ENCODE data around the gene FMO4. TPM values are rescaled to one million over a fixed set of nuclear protein-coding genes. Genes with fewer than 3 reads are reported as not detected.
"Not testable (repeated sequence)": the region's sequence is repeated elsewhere in the genome, so short reads cannot be mapped to it uniquely, and the experiment has no call there.

Gene FMO4
- total RNA-seq, 1 experiment from 2014 or later = 5.8 TPM

DNA sequence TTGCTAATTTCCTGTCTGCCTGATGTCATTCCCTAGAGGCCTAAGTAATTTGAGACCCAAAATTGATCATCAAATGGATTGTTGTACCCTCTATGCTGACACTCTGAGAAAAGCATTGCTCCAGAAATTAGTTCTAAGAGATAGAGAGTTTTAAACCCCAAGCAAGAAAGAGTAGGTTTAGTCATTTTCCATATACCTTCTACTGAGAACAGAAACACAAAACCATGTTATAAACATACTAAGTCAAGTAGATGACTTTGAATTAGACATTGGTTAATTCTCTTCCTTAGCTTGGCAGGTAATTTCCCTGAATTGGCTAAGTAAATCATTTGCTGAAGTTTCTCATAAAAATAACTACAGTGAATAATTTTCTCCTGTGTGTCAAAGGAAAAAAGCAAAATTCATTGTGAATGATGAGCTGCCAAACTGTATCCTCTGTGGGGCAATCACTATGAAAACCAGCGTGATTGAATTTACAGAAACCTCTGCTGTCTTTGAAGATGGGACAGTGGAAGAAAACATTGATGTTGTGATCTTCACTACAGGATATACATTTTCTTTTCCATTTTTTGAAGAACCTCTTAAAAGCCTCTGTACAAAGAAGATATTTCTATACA, 20.1 kb downstream of the FMO4 start:
- DNase-seq (ENCODE audit: low spot score) = no peak

DNA sequence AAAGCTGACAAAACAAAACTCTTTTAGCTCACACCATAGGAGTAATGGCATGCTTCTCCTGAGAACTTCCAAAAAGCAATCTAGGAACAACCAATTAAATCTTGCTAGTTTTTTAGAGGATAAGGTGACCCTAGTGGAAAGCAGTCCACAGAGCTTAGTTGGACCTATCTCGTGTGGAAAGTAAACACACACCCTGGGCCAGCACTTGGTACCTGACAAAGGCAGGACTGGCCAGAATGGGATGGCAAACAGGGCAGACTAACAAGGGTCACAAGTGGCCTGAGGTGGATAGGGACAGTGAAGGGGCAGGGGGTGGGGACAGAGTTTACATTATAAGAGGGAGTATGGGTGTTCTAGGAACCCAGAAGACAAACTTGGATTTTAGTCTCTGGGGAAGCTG, 22.0 kb downstream of the FMO4 start:
- DNase-seq (ENCODE audit: low spot score) = no peak

DNA sequence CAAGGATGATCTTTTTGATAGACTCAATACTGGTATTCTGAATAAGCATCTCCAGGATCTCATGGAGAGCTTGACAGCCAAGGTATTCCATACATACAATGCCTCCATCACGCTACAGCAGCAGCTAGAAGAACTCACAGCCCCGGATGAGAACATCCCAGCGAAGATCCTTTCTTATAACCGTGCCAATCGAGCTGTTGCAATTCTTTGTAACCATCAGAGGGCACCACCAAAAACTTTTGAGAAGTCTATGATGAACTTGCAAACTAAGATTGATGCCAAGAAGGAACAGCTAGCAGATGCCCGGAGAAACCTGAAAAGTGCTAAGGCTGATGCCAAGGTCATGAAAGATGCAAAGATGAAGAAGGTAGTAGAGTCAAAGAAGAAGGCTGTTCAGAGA, 25.4 kb downstream of the FMO4 start:
- not testable (repeated sequence) for DNase-seq (ENCODE audit: low spot score)

DNA sequence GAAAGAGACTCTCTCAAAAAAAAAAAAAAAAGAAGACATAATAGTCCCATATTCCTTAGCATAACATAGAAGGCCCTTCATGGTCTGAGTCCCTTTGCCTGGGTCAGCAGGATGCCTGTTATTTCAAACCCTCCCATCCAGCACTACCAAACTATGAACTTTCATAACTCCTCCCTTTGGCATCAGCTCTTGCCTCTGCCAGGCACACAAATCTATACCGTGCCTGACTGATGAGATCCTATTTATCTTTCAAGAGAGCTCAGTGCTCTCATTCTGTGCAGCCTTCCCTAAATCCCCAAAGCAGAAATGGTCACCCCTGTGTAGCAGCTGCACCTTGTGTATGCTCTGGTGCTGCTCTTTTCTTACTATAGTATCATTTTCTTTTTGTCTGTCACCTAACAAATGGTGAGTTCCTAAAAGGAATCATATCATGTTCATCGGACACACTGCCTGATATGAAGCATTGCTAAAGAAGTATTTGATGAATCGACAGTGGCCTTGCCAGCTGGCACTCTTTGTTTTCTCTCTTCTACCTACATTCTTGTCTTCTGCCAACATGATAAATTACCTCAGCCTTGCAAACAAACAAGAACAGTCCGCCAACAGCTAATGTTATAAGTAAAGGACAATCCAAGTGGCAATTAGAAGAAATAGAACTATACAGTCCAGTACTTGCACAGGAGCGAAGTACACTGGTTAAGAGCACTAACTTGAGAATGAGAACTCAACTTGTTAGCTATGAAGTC, 29.9 kb downstream of the FMO4 start:
- DNase-seq (ENCODE audit: low spot score) = no peak

DNA sequence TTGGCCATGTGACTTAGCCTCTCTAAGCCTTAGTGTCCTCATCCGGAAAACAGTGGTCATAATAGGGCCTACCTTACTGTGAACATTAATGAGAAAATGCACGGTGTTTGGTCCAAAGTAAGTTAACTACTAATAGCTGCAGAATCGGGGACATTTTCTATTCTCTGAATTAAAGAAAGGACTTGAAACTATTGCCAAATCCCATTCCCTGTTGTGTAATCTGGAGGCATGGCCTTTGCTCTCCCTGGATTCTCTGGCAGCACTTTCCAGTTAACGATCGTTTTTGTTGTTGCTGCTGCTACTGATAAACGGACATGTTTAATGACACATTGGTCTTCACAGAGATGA, 30.5 kb downstream of the FMO4 start:
- no peak for DNase-seq (ENCODE audit: low spot score)

DNA sequence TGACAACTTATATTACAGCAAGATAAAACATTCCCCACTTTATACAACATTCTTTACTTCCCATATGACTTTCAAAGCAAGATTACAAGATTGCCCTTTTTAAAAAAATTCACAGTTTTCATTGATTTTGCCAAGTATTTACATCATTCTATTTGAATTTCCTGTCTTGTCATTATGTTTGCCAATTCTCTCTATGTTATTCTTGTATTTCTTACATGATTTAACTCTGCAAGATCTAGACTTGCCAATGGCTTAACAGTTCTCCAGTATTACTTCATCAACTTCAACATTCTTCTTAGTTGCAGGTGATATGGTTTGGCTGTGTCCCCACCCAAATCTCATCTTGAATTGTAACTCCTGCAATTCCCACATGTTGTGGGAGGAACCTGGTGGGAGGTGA, 31.6 kb downstream of the FMO4 start:
- no peak for DNase-seq (ENCODE audit: low spot score)

DNA sequence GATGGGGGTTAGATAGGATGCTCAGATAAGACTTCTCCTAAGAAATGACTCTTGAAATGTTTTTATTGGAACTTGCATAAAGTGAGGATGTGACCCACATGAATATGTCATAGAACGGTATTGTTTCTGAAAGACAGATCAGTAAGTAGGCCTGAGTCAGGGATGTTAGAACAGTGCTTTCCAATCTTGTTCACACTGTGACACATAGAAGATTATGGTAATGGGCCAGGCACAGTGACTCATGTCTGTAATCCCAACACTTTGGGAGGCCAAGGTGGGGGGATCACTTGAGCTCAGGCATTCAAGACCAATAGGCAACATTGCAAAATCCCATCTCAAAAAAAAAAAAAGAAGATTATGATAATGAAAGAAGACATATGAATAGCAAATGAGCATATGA, 32.9 kb downstream of the FMO4 start:
- no peak for DNase-seq (ENCODE audit: low spot score)

DNA sequence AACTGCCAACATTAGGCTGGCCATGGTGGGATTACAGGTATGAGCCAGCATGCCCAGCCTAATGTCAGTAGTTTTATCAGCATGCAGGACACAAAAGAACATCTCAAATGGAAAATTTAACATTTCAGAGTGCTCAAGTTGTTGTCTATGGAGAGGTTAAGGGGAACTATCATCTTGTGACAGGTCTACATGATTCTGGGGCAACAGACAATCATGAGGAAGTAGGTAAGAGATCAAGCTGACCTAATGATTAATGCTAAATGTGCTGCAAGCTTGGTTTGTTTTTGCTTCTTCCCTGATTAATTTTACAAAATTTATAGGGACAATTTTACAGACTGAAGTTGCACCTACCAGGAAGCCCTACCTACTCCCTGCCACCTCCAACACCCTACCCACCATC, 36.6 kb downstream of the FMO4 start:
- DNase-seq (ENCODE audit: low spot score) = no peak

DNA sequence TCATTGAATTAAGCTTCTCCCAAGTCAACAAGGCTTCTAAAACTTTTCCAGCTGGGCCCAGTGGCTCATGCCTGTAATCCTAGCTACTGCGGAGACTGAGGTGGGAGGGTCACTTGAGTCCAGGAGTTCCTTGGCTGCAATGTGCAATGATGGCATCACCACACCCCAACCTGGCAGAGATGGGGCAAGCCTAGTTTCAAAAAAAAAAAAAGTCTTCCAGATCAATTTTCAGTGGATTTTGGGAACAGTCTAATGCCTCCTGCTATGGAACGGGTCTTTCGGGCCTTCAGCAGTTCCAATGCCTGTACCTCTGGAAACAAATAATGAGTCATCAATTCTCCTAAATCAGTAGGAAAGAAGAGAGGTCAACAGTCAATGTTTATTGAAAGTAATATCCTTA, 38.0 kb downstream of the FMO4 start:
- no peak for DNase-seq (ENCODE audit: low spot score)

DNA sequence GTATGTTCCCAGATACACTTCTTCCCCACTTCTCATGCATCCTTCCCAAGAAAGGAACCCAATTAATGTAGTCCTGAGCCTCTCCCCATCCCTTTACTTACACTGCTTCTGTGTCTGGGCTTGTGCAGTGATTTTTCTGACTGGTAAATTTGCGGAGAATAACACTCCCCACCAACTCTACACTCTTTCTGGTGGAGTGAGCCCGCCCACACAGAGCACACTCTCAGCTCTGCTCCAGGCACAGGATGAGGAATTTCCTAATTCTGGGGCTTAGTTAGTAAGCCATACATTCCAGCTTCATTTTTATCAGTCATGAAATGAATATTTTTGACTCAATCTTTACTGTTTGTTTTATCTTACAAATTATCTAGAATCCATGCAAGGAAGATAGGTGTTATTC, 38.6 kb downstream of the FMO4 start:
- no peak for DNase-seq (ENCODE audit: low spot score)

DNA sequence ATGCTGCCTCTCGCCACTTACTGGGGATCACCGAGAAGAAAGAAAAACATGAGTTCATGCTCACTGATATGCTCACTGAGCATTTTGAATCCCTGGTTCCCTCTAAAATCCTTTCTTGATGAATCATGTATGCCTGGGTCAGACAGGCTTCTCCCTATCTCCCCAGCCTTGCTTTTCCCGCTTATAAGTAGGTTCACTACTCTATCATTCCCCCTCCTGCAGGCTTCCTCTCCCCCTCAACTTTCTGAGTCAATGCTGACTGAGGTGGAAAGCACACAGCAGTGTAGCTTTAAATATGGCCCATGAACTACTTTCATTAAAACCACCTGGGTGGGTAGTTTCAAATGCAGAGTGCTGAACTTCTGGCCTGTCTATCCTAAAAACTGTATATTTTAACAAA, 41.7 kb downstream of the FMO4 start:
- DNase-seq (ENCODE audit: low spot score) = no peak

DNA sequence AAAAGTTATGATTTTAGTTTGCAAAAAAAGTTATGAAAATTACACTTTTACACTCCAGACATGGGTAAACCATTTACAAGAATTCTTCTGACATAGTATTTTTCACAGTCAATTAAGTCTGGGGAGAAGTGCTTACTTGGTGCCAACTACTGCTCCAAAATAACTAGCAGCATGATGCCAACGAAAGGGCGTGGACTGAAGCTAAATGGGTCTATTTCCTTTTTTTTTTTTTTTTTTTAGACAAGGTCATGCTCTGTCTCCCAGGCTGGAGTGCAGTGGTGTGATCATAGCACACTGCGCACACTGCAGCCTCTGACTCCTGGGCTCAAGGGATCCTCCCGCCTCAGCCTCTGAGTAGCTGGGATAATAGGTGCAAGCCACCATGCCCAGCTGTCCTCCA, 43.2 kb downstream of the FMO4 start:
- no peak for DNase-seq (ENCODE audit: low spot score)

DNA sequence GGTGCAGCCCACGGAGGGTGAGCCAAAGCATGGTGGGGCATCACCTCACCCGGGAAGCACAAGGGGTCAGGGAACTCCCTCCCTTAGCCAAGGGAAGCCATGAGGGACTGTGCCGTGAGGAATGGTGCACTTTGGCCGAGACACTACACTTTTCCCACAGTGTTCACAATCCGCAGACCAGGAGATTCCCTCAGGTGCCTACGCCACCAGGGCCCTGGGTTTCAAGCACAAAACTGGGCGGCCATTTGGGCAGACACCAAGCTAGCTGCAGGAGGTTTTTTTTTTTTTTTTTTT, 45.3 kb downstream of the FMO4 start:
- not testable (repeated sequence) for DNase-seq (ENCODE audit: low spot score)

DNA sequence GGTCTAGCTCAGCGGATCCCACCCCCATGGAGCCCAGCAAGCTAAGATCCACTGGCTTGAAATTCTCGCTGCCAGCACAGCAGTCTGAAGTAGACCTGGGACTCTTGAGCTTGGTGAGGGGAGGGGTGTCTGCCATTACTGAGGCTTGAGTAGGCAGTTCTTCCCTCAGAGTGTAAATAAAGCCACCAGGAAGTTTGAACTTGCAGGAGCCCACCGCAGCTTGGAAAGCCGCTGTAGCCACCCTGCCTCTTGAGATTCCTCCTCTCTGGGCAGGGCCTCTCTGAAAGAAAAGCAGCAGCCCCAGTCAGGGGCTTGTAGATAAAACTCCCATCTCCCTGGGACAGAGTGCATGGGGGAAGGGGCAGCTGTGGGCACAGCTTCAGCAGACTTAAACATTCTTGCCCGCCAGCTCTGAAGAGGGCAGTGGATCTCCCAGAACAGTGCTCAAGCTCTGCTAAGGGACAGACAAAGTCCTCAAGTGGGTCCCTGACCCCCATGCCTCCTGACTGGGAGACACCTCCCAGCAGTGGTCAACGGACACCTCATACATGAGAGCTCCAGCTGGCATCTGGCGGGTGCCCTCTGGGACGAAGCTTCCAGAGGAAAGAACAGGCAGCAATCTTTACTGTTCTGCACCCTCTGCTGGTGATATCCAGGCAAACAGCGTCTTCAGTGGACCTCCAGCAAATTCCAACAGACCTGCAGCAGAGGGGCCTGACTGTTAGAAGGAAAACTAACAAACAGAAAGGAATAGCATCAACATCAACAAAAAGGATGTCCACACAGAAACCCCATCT, 45.9 kb downstream of the FMO4 start:
- DNase-seq (ENCODE audit: low spot score) = not testable (repeated sequence)

DNA sequence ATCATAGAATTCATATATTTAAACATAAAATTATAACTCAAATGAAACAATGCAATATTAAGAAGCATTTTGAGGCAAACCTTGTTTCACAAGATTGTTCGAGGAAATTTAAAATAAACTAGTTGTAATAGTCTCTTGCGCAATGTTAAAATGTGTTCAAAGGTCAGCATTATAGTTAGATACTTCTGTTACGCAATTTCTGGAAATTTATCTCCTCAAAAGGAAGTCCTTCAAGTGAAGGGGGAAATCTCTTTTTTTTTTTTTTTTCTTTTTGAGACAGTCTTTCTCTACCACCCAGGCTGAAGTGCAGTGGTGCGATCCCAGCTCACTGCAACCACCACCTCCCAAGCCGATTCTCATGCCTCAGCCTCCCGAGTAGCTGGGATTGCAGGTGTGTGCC, 52.1 kb downstream of the FMO4 start:
- no peak for DNase-seq (ENCODE audit: low spot score)

DNA sequence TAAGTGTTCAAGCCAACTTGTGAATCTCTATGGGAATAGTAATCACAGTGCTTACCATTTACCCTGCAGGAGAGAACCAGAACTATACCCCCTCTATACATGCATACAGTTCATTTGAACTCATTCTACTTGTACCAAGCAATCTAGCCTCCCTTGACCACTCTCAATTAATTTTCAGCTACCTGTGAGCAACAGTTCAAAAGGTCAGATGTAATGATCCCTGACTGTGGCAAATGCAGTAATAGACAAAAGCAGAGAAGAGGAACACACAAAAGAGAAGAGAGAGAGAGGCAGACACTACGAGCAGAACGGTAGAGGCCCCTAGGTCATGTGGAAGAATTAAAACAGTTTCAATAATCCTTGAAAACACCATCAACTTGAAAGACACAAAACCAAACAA, 52.8 kb downstream of the FMO4 start:
- DNase-seq (ENCODE audit: low spot score) = no peak

DNA sequence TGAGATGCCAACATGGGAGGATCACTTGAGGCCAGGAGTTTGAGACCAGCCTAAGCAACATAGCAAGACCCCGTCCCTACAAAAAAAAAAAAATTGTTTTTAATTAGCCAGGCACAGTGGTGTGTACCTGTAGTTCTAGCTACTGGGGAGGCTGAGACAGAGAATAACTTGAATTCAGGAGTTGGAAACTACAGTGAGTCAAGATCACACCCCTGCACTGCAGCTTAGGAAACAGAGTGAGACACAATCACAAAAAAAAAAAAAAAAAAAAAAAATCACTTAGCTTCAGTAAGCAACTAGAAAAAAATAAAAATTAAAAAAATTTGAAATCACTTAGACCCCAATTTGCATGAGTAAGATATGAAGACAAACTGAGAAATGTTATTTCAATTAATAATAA, 53.5 kb downstream of the FMO4 start:
- no peak for DNase-seq (ENCODE audit: low spot score)

DNA sequence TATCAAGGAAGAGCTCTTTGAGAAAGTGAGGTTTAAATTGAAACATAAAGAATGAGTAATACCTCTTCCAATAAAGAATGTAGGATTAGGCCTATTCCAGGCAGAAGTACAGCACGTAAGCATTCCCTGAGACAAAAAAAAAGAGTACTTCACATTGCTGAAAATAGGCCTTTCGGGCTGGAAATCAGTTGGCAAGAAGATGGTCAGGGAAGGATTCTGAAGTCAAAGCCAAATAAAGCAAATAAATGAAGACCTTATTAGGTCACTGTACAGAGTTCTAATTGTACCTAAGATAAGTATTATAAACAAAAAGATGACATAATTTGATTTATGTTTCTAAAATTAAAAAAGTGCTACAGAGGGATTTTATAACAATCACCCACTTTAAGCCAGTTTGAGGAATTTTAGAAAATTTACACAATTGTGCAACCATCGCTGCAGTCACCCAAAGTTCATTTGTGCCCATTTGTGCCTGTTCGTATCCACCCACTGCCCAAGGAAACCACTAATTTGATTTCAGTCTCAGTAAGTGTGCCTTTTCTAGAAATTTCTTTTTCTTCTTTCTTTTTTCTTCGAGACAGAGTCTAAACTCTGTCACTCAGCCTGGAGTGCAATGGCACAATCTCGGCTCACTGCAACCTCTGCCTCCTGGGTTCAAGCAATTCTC, 58.6 kb downstream of the FMO4 start:
- DNase-seq (ENCODE audit: low spot score) = no peak

DNA sequence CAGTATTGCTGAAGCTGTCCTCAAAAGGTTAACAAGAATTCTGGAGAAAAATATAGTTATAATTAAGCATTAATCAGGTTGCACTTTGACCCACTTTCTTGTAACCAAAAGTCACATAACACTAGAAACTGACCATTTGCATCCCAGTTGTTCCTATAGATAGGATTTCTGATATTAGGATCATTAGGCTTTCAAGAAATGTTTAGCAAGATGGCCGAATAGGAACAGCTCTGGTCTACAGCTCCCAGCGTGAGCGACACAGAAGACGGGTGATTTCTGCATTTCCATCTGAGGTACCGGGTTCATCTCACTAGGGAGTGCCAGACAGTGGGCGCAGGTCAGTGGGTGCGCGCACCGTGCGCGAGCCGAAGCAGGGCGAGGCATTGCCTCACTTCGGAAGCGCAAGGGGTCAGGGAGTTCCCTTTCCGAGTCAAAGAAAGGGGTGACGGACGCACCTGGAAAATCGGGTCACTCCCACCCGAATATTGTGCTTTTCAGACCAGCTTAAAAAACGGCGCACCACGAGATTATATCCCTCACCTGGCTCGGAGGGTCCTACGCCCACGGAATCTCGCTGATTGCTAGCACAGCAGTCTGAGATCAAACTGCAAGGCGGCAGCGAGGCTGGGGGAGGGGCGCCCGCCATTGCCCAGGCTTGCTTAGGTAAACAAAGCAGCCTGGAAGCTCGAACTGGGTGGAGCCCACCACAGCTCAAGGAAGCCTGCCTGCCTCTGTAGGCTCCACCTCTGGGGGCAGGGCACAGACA, 59.6 kb downstream of the FMO4 start:
- not testable (repeated sequence) for DNase-seq (ENCODE audit: low spot score)

DNA sequence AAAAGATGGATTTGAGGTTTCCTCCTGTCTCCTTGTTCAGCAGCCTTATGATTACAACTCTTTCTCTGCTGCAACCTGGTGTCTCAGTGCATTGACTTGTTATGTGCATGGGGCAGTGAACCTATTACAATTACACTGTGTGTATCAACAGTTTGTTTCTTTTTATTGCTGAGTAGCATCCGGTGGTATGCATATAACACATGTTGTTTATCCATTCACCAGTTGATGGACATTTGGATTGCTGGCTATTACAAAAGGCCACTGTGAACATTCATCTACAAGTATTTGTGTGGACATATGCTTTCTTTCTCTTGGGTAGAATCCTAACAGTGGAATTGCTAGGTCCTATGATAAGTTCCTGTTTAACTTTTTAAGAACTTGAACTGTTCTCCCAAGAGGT, 65.9 kb downstream of the FMO4 start:
- DNase-seq (ENCODE audit: low spot score) = no peak

DNA sequence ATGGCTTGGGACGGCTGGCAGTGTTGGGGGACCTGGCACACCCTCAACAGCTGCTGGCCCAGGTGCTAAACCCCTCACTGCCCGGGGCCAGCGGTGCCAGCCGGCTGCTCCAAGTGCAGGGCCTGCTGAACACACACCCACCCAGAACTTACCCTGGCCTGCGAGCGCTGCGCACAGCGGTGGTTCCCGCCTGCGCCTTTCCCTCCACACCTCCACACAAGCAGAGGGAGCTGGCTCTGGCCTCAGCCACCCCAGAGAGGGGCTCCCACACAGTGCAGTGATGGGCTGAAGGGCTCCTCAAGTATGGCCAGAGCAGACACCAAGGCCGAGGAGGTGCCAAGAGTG, 67.9 kb downstream of the FMO4 start:
- no peak for DNase-seq (ENCODE audit: low spot score)

DNA sequence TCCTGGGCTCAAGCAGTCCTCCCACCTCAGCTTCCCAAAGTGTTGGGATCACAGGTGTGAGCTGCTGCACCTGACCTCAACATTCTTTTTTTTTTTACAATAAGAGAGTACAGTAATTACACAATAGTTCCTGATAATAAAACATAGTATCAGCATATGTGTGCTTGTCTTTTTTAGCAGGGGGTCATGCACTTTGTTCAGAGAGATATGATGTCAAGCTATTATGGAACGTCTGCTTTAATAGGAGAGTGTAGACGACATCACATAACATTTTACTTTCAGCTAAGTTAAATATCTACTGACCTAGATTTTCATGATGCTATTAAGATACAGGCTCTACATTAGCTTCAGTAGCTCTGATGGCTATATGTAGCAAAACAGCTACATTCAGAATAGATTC, 70.5 kb downstream of the FMO4 start:
- DNase-seq (ENCODE audit: low spot score) = no peak

Measured in H4 (cell line).